ENCODE data around the gene HSDL1.

GRCh38 chr16:84144209-84144858 is 643 bp downstream of the HSDL1 start:
- TF ChIP-seq POLR2AphosphoS5 (IDR thresholded peaks at IDR 0.05; ENCODE audit: low read depth, low read length) (no peak), POLR2A (IDR thresholded peaks at IDR 0.05; ENCODE audit: low read depth, low read length) (no peak)
